Ascending aorta (tissue), 2 donors: Measurements from ENCODE around the gene KNDC1. TPM values are rescaled to one million over a fixed set of nuclear protein-coding genes. Genes with fewer than 3 reads are reported as not detected.

Experiments used
- DNase-seq, 2 donors: peaks; one replicate each; pipeline ENCODE4 v3.0.0-alpha.2; 2019; ENCODE audit warnings: low spot score in 2 of 2
- H3K27ac ChIP-seq, 2 donors: fragments of 200-600 bp; sonication (generic); one replicate each; pipeline ENCODE4 v1.5.1; 2016 to 2017; ENCODE audit warnings: mild to moderate bottlenecking in 1 of 2
- H3K27me3 ChIP-seq: fragments of 200-600 bp; sonication (generic); one replicate; pipeline ENCODE4 v1.5.1; 2017
- H3K36me3 ChIP-seq, 2 donors: fragments of 200-600 bp; sonication (generic); one replicate each; pipeline ENCODE4 v1.5.1; 2016
- H3K4me1 ChIP-seq, 2 donors: fragments of 200-600 bp; sonication (generic); one replicate each; pipeline ENCODE4 v1.5.1; 2016 to 2017; ENCODE audit warnings: mild to moderate bottlenecking in 1 of 2
- H3K4me3 ChIP-seq, 2 donors: fragments of 200-600 bp; sonication (generic); one replicate each; pipeline ENCODE4 v1.5.1; 2016 to 2017; ENCODE audit warnings: mild to moderate bottlenecking in 1 of 2
- H3K9me3 ChIP-seq, 2 donors: fragments of 200-600 bp; sonication (generic); one replicate each; pipeline ENCODE4 v1.5.1; 2016
- CTCF ChIP-seq, 3 experiments: fragments of 200-600 bp in 2 of 3; fragments of 450-650 bp in 1 of 3; sonication (generic) in 2 of 3; IDR thresholded peaks; one replicate each; pipeline ENCODE4 v1.5.1; 2016 to 2019; ENCODE audit warnings: antibody characterized with exemption in 3 of 3, mild to moderate bottlenecking in 1 of 3, moderate library complexity in 1 of 3
- intact Hi-C: fragments of 100-400 bp; cut with DNase I; formaldehyde crosslinking; loops from one replicate; pipeline ENCODE4 v1.15.1; 2023
- total RNA-seq: library from RNA; depleted of rRNA; stranded (reverse); fragments of >200 nt; gene quantifications from one replicate; pipeline ENCODE4 v1.1.0, GENCODE V29; 2016

Gene KNDC1
- total RNA-seq, 1 donor from 2014 or later, result 0.21 TPM

GRCh38 chr10:133117688-133118071 is 42.3 kb upstream of the KNDC1 start:
- Histone ChIP-seq H3K4me3 (no peak overlapping the region), H3K4me1 (no peaks in the 10 kb centered on the region), H3K27ac (no peak overlapping the region), H3K9me3 (no peaks in the 10 kb centered on the region), H3K27me3 (no peaks in the 10 kb centered on the region), H3K36me3 (no peaks in the 10 kb centered on the region)
- no peak for TF ChIP-seq CTCF (IDR thresholded peaks at IDR 0.05)
- intact Hi-C loops, result no loop called here
- DNase-seq, result no peak

GRCh38 chr10:133121479-133121878 is 38.5 kb upstream of the KNDC1 start:
- no peak for DNase-seq
- intact Hi-C loops, result no loop called here
- H3K27me3 ChIP-seq, result no peaks in the 10 kb centered on the region

GRCh38 chr10:133122171-133122935 is 37.7 kb upstream of the KNDC1 start:
- H3K27ac ChIP-seq, result no peak overlapping the region
- no peak overlapping the region for H3K4me3 ChIP-seq
- TF ChIP-seq CTCF (IDR thresholded peaks at IDR 0.05), result no peak
- DNase-seq, result no peak
- H3K9me3 ChIP-seq, result no peaks in the 10 kb centered on the region
- no peaks in the 10 kb centered on the region for H3K4me1 ChIP-seq
- no peaks in the 10 kb centered on the region for H3K27me3 ChIP-seq
- intact Hi-C loops, result no loop called here
- H3K36me3 ChIP-seq, result no peaks in the 10 kb centered on the region

More at GRCh38 chr10:133121479-133121878, 38.5 kb upstream of the KNDC1 start:
- Histone ChIP-seq H3K4me1 (no peaks in the 10 kb centered on the region), H3K36me3 (no peaks in the 10 kb centered on the region), H3K27ac (no peak overlapping the region), H3K9me3 (no peaks in the 10 kb centered on the region), H3K4me3 (no peak overlapping the region)
- no peak for TF ChIP-seq CTCF (IDR thresholded peaks at IDR 0.05)

- no peaks in the 10 kb centered on the region for H3K36me3 ChIP-seq
- H3K27ac ChIP-seq, result no peak overlapping the region
- no peak for TF ChIP-seq CTCF (IDR thresholded peaks at IDR 0.05)
- H3K9me3 ChIP-seq, result no peaks in the 10 kb centered on the region
- no peak overlapping the region for H3K4me3 ChIP-seq
- H3K4me1 ChIP-seq, result no peaks in the 10 kb centered on the region
- intact Hi-C loops, result no loop called here
- no peak for DNase-seq
- no peaks in the 10 kb centered on the region for H3K27me3 ChIP-seq
These were observed 36.8 kb upstream of the KNDC1 start for GRCh38 chr10:133123050-133123745.

- no peaks in the 10 kb centered on the region for H3K9me3 ChIP-seq
- intact Hi-C loops, result no loop called here
- DNase-seq, result no peak
- no peak for TF ChIP-seq CTCF (IDR thresholded peaks at IDR 0.05)
- H3K4me3 ChIP-seq, result no peak overlapping the region
- H3K27ac ChIP-seq, result no peak overlapping the region
- no peaks in the 10 kb centered on the region for H3K36me3 ChIP-seq
- H3K4me1 ChIP-seq, result no peaks in the 10 kb centered on the region
- H3K27me3 ChIP-seq, result no peaks in the 10 kb centered on the region
These were observed 36.2 kb upstream of the KNDC1 start for GRCh38 chr10:133123746-133124356.
